GM23338 (cell line): ENCODE results near the gene SORL1-AS1.

Source experiments
- ATAC-seq: fragments of 200-7000 bp; cut with Tn5 transposase; 3 replicates; pipeline ENCODE4 v1.9.1; 2020
- DNase-seq: peaks from one replicate; pipeline ENCODE4 v3.0.0-alpha.2; 2015; ENCODE audit warnings: low spot score
- H2AFZ ChIP-seq: fragments of 200-600 bp; sonication (generic); 2 replicates; pipeline ENCODE4 v1.8.0; 2016; ENCODE audit warnings: antibody characterized with exemption, mild to moderate bottlenecking, moderate library complexity
- H3F3A ChIP-seq: fragments of 200-600 bp; sonication (generic); replicated peaks from 2 replicates; pipeline ENCODE4 v1.8.0; 2017; ENCODE audit warnings: antibody characterized with exemption, mixed run types, low read depth
- H3K27ac ChIP-seq: fragments of 200-600 bp; sonication (generic); 2 replicates; pipeline ENCODE4 v1.6.1; 2016; ENCODE audit warnings: low read depth
- H3K27me3 ChIP-seq: fragments of 200-600 bp; sonication (generic); 2 replicates; pipeline ENCODE4 v1.8.0; 2016; ENCODE audit warnings: mild to moderate bottlenecking, mixed run types, moderate library complexity; ENCODE audit not compliant: insufficient read depth
- H3K36me3 ChIP-seq: fragments of 200-600 bp; sonication (generic); 2 replicates; pipeline ENCODE4 v1.8.0; 2016; ENCODE audit warnings: mild to moderate bottlenecking; ENCODE audit not compliant: insufficient read depth
- H3K4me1 ChIP-seq: fragments of 200-600 bp; sonication (generic); 2 replicates; pipeline ENCODE4 v1.8.0; 2016; ENCODE audit warnings: mild to moderate bottlenecking, moderate library complexity; ENCODE audit not compliant: insufficient read depth
- H3K4me2 ChIP-seq: fragments of 200-600 bp; sonication (generic); 2 replicates; pipeline ENCODE4 v1.7.1; 2017; ENCODE audit warnings: mixed run types
- H3K4me3 ChIP-seq: fragments of 200-600 bp; sonication (generic); 2 replicates; pipeline ENCODE4 v1.6.1; 2016; ENCODE audit warnings: mixed run types
- H3K79me2 ChIP-seq: fragments of 200-600 bp; sonication (generic); replicated peaks from 2 replicates; pipeline ENCODE4 v1.8.0; 2017; ENCODE audit warnings: mild to moderate bottlenecking; ENCODE audit not compliant: insufficient read depth
- H3K9me2 ChIP-seq: fragments of 200-600 bp; sonication (generic); 2 replicates; pipeline ENCODE4 v1.8.0; 2017; ENCODE audit not compliant: insufficient read depth
- H4K20me1 ChIP-seq: fragments of 200-600 bp; sonication (generic); replicated peaks from 2 replicates; pipeline ENCODE4 v1.8.0; 2017; ENCODE audit warnings: mild to moderate bottlenecking; ENCODE audit not compliant: insufficient read depth
- H3K27ac Mint-ChIP-seq: 2 replicates; pipeline ENCODE4 v1.8.0; 2020; ENCODE audit warnings: inconsistent platforms, mild to moderate bottlenecking, moderate library complexity, mixed read lengths
- H3K27me3 Mint-ChIP-seq: 3 replicates; pipeline ENCODE4 v1.8.0; 2022; ENCODE audit warnings: low read depth, mild to moderate bottlenecking, moderate library complexity, mixed read lengths, inconsistent platforms; ENCODE audit not compliant: insufficient read depth, poor library complexity
- H3K36me3 Mint-ChIP-seq: 3 replicates; pipeline ENCODE4 v1.8.0; 2021; ENCODE audit warnings: low read depth, mild to moderate bottlenecking, inconsistent platforms, moderate library complexity, mixed read lengths
- H3K4me1 Mint-ChIP-seq: 3 replicates; pipeline ENCODE4 v1.8.0; 2020; ENCODE audit warnings: mild to moderate bottlenecking, inconsistent platforms, mixed read lengths
- H3K4me3 Mint-ChIP-seq: 3 replicates; pipeline ENCODE4 v1.8.0; 2021; ENCODE audit warnings: moderate library complexity, mild to moderate bottlenecking, inconsistent platforms, mixed read lengths
- H3K9me3 Mint-ChIP-seq: 3 replicates; pipeline ENCODE4 v1.8.0; 2020; ENCODE audit warnings: moderate library complexity, mild to moderate bottlenecking, inconsistent platforms, mixed read lengths
- CREB1 ChIP-seq: fragments of 250-450 bp; sonication (Bioruptor Pico); IDR thresholded peaks from 2 replicates; pipeline ENCODE4 v1.5.0; 2020; ENCODE audit warnings: low read depth, mild to moderate bottlenecking, moderate library complexity
- CTCF ChIP-seq, 2 experiments: fragments of 200-600 bp in 1 of 2; sonication (generic) in 1 of 2; conservative IDR thresholded peaks; 2 replicates each; pipeline versions ENCODE4 v1.5.1 to v1.6.1; 2016 to 2017; ENCODE audit warnings: antibody characterized with exemption in 2 of 2, low read depth in 2 of 2, mild to moderate bottlenecking in 2 of 2, moderate library complexity in 1 of 2
- ETS1 ChIP-seq: IDR thresholded peaks from 2 replicates; pipeline ENCODE4 v1.6.1; 2016; ENCODE audit warnings: antibody characterized with exemption
- EZH2 ChIP-seq: fragments of 200-600 bp; sonication (generic); IDR thresholded peaks from one replicate; pipeline ENCODE4 v1.8.0; 2017; ENCODE audit warnings: antibody characterized with exemption, mild to moderate bottlenecking, low read depth; ENCODE audit not compliant: unreplicated experiment
- EZH2phosphoT487 ChIP-seq: fragments of 200-600 bp; sonication (generic); IDR thresholded peaks from one replicate; pipeline ENCODE4 v1.8.1; 2018; ENCODE audit warnings: antibody characterized with exemption; ENCODE audit not compliant: unreplicated experiment
- JUNB ChIP-seq: IDR thresholded peaks from one replicate; pipeline ENCODE4 v1.6.1; 2016; ENCODE audit warnings: antibody characterized with exemption; ENCODE audit not compliant: unreplicated experiment
- POLR2AphosphoS5 ChIP-seq: IDR thresholded peaks from 2 replicates; pipeline ENCODE4 v1.6.1; 2016; ENCODE audit warnings: antibody characterized with exemption, low read depth
- ZNF462 ChIP-seq: fragments of 250-450 bp; sonication (Bioruptor Pico); IDR thresholded peaks from 2 replicates; pipeline ENCODE4 v1.5.0; 2020; ENCODE audit warnings: mild to moderate bottlenecking, moderate library complexity

SORL1-AS1 gene

DNA sequence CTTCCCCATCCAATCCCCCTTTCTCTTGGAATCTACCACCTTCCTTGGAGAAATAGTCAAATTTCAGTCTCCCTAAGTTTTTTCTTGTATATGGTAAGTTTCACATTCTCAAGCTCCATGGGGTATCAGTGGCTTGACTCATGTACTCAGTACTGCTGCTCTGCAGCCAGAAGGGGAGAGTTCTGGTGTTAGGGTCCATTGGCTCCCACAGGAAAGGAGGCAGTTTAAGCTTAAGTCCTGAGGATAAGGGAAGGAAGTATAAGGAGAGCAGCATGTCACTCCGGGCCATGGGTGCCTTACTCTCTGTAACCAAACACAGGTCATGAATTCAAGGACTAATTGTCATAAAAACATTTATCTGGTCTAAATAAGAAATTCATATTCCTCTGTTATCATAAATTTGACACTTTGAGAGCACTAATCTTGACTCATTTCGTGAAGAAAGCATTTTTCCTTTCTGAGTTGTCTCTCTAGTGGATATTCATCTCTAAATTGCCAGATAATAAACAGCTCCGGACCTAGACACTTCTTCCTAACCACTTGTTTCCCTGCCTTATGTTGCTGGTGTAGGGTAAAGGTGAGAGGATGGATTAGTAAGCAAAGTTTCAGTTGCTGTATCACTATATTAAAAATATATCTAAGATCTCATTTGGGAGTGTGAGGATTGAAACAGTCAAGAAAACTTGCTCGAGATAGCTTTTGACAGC lies 20.8 kb downstream of the SORL1-AS1 start (continued):
- TF ChIP-seq ZNF462, result no peak
- no peak for TF ChIP-seq POLR2AphosphoS5
- no peak for TF ChIP-seq JUNB
- no peak for TF ChIP-seq CREB1 (CRISPR knock-in tag)
- no peak for TF ChIP-seq ETS1

GRCh38 chr11:121429556-121429955 lies 23.2 kb downstream of the SORL1-AS1 start:
- H3K4me2 ChIP-seq, result no peak overlapping the region
- no peak for DNase-seq
- H3K9me2 ChIP-seq, result peaks cover 11% of the 10 kb centered on the region
- no peak for ATAC-seq
- H3K4me3 ChIP-seq, result no peak overlapping the region
- H3K79me2 ChIP-seq, result no peaks in the 10 kb centered on the region
- H4K20me1 ChIP-seq, result no peaks in the 10 kb centered on the region
- H3K4me1 ChIP-seq, result peaks cover 10% of the 10 kb centered on the region
- H3K9me3 Mint-ChIP-seq, result peaks cover 6% of the 10 kb centered on the region
- H3K36me3 ChIP-seq, result no peaks in the 10 kb centered on the region
- H3K4me1 Mint-ChIP-seq, result peaks cover 13% of the 10 kb centered on the region
- H3K27ac Mint-ChIP-seq, result no peak overlapping the region
- no peak overlapping the region for H3K27ac ChIP-seq
- peaks cover 15% of the 10 kb centered on the region for H3K27me3 ChIP-seq
- H3K36me3 Mint-ChIP-seq, result peaks cover 2% of the 10 kb centered on the region; the same call in 1 of the 3 replicates
- no peaks in the 10 kb centered on the region for H3F3A ChIP-seq
- peaks cover 19% of the 10 kb centered on the region for H3K27me3 Mint-ChIP-seq
- no peak overlapping the region for H3K4me3 Mint-ChIP-seq
- H2AFZ ChIP-seq, result no peak overlapping the region
- TF ChIP-seq CTCF (conservative IDR thresholded peaks at IDR 0.05; ENCODE audit: low read depth in 2 of 2) (no peak), ETS1 (no peak), EZH2phosphoT487 (no peak), POLR2AphosphoS5 (no peak), EZH2 (no peak), CREB1 (CRISPR knock-in tag) (no peak)
